IMR-90 (cell line): ENCODE measurements around the gene CD80. TPM values are rescaled to one million over a fixed set of nuclear protein-coding genes. Genes with fewer than 3 reads are reported as not detected.

Experiments used
- ATAC-seq: fragments of 200-7000 bp; cut with Tn5 transposase; 2 replicates; pipeline ENCODE4 v1.9.1; 2020; ENCODE audit warnings: low read depth, mild to moderate bottlenecking, moderate library complexity
- BruUV-seq: library from RNA; stranded (reverse); fragments of 400-500 nt; replicated peaks from 2 replicates; lab custom pipeline; 2021; lab: Mats Ljungman, UMichigan
- CTCF ChIA-PET: fragments of 300-600 bp; formaldehyde crosslinking; extraction: SDS; loops from one replicate; lab custom pipeline; 2021; ENCODE audit warnings: antibody characterized with exemption; lab: Yijun Ruan, JAX
- POLR2A ChIA-PET: fragments of 300-600 bp; sonication (Branson Sonifier 250); formaldehyde crosslinking; loops from one replicate; lab custom pipeline; 2022; ENCODE audit warnings: antibody characterized with exemption; ENCODE audit not compliant: unreplicated experiment; lab: Charles Lee
- DNase-seq: peaks from one replicate; pipeline ENCODE4 v3.0.0; 2013
- H2AFZ ChIP-seq: replicated peaks from 2 replicates; pipeline ENCODE3; 2013; ENCODE audit warnings: low read length, mild to moderate bottlenecking; ENCODE audit not compliant: poor library complexity
- H2AK5ac ChIP-seq: 2 replicates; pipeline ENCODE4 v1.6.1; 2013; ENCODE audit warnings: low read depth, low read length, inconsistent platforms
- H2AK9ac ChIP-seq: replicated peaks from 2 replicates; pipeline ENCODE3; 2013; ENCODE audit warnings: mild to moderate bottlenecking, low read depth, low read length, moderate library complexity; ENCODE audit not compliant: poor library complexity
- H2BK120ac ChIP-seq: 2 replicates; pipeline ENCODE4 v1.6.1; 2013; ENCODE audit warnings: low read depth, low read length, inconsistent platforms
- H2BK15ac ChIP-seq: 3 replicates; pipeline ENCODE4 v1.6.1; 2013; ENCODE audit warnings: low read depth, low read length, inconsistent platforms
- H2BK20ac ChIP-seq: 2 replicates; pipeline ENCODE4 v1.6.1; 2013; ENCODE audit warnings: low read depth, mild to moderate bottlenecking, inconsistent platforms, low read length, moderate library complexity
- H2BK5ac ChIP-seq: 2 replicates; pipeline ENCODE4 v1.6.1; 2013; ENCODE audit warnings: mild to moderate bottlenecking, low read depth, low read length, inconsistent platforms; ENCODE audit not compliant: poor library complexity, severe bottlenecking
- H3K14ac ChIP-seq: replicated peaks from 2 replicates; pipeline ENCODE4 v1.6.1; 2013; ENCODE audit warnings: low read depth, low read length, inconsistent platforms
- H3K18ac ChIP-seq: 2 replicates; pipeline ENCODE4 v1.6.1; 2013; ENCODE audit warnings: low read depth, low read length, control low read depth
- H3K23ac ChIP-seq: 2 replicates; pipeline ENCODE4 v1.6.1; 2013; ENCODE audit warnings: low read depth, low read length, inconsistent platforms
- H3K27ac ChIP-seq: 2 replicates; pipeline ENCODE4 v1.5.1; 2013; ENCODE audit warnings: mild to moderate bottlenecking, control low read depth, low read length; ENCODE audit not compliant: insufficient read depth
- H3K27me3 ChIP-seq: 2 replicates; pipeline ENCODE4 v1.6.1; 2013; ENCODE audit warnings: low read length; ENCODE audit not compliant: control insufficient read depth, insufficient read depth
- H3K36me3 ChIP-seq: 2 replicates; pipeline ENCODE4 v1.6.1; 2013; ENCODE audit warnings: low read length, mixed read lengths; ENCODE audit not compliant: control insufficient read depth, insufficient read depth
- H3K4ac ChIP-seq: 2 replicates; pipeline ENCODE4 v1.6.1; 2013; ENCODE audit warnings: low read depth, low read length, inconsistent platforms
- H3K4me1 ChIP-seq: 2 replicates; pipeline ENCODE4 v1.6.1; 2013; ENCODE audit warnings: low read length, mixed read lengths; ENCODE audit not compliant: control insufficient read depth, insufficient read depth
- H3K4me2 ChIP-seq: 2 replicates; pipeline ENCODE4 v1.6.1; 2013; ENCODE audit warnings: low read depth, mild to moderate bottlenecking, control low read depth, low read length, moderate library complexity
- H3K4me3 ChIP-seq: 2 replicates; pipeline ENCODE4 v1.5.1; 2013; ENCODE audit warnings: low read depth, mild to moderate bottlenecking, control low read depth, low read length, moderate library complexity; ENCODE audit not compliant: insufficient read depth
- H3K56ac ChIP-seq: 2 replicates; pipeline ENCODE4 v1.6.1; 2013; ENCODE audit warnings: low read length, inconsistent platforms; ENCODE audit not compliant: insufficient read depth; ENCODE audit errors: extremely low read depth
- H3K79me1 ChIP-seq, 2 experiments: 2 replicates each; pipeline ENCODE4 v1.6.1; 2013; ENCODE audit warnings: low read length in 2 of 2, inconsistent platforms in 1 of 2, low read depth in 1 of 2
- H3K9ac ChIP-seq: 2 replicates; pipeline ENCODE4 v1.6.1; 2013; ENCODE audit warnings: low read depth, low read length, control low read depth
- H3K9me1 ChIP-seq: 2 replicates; pipeline ENCODE4 v1.6.1; 2013; ENCODE audit warnings: low read length, inconsistent platforms; ENCODE audit not compliant: insufficient read depth
- H3K9me3 ChIP-seq: 2 replicates; pipeline ENCODE4 v1.6.1; 2013; ENCODE audit warnings: low read length; ENCODE audit not compliant: control insufficient read depth, insufficient read depth
- H4K20me1 ChIP-seq: 2 replicates; pipeline ENCODE4 v1.6.1; 2013; ENCODE audit warnings: low read length, inconsistent platforms; ENCODE audit not compliant: insufficient read depth
- H4K5ac ChIP-seq: 2 replicates; pipeline ENCODE4 v1.6.1; 2013; ENCODE audit warnings: mild to moderate bottlenecking, low read depth, low read length, control low read depth
- H4K8ac ChIP-seq, 2 experiments: 2 replicates each; pipeline ENCODE4 v1.6.1; 2013; ENCODE audit warnings: low read depth in 2 of 2, low read length in 2 of 2, control low read depth in 1 of 2, inconsistent platforms in 1 of 2
- H4K91ac ChIP-seq: 2 replicates; pipeline ENCODE4 v1.6.1; 2013; ENCODE audit warnings: low read depth, low read length, inconsistent platforms; ENCODE audit not compliant: insufficient read depth
- BHLHE40 ChIP-seq: fragments of 150-350 bp; IDR thresholded peaks from 2 replicates; pipeline ENCODE4 v1.6.1; 2016; ENCODE audit warnings: mild to moderate bottlenecking, low read depth, low read length
- CEBPB ChIP-seq: IDR thresholded peaks from 2 replicates; pipeline ENCODE4 v1.6.1; 2012; ENCODE audit warnings: low read depth, low read length, improper control_type of control experiment
- CTCF ChIP-seq: conservative IDR thresholded peaks from 2 replicates; pipeline ENCODE4 v1.5.1; 2012; ENCODE audit warnings: mild to moderate bottlenecking, low read depth, low read length, improper control_type of control experiment
- ELK1 ChIP-seq: fragments of 150-350 bp; IDR thresholded peaks from 2 replicates; pipeline ENCODE4 v1.6.1; 2016; ENCODE audit warnings: low read depth, mild to moderate bottlenecking, low read length, moderate library complexity, borderline replicate concordance
- FOS ChIP-seq: fragments of 150-350 bp; IDR thresholded peaks from 2 replicates; pipeline ENCODE4 v1.6.1; 2016; ENCODE audit warnings: low read depth, low read length
- MAZ ChIP-seq: IDR thresholded peaks from 2 replicates; pipeline ENCODE4 v1.6.1; 2012; ENCODE audit warnings: low read depth, mild to moderate bottlenecking, low read length, improper control_type of control experiment, moderate library complexity, borderline replicate concordance
- POLR2A ChIP-seq: IDR thresholded peaks from 2 replicates; pipeline ENCODE4 v1.6.1; 2012; ENCODE audit warnings: mild to moderate bottlenecking, low read depth, low read length
- RAD21 ChIP-seq: IDR thresholded peaks from 2 replicates; pipeline ENCODE4 v1.6.1; 2012; ENCODE audit warnings: low read length, improper control_type of control experiment
- RCOR1 ChIP-seq: IDR thresholded peaks from 2 replicates; pipeline ENCODE4 v1.6.1; 2012; ENCODE audit warnings: mild to moderate bottlenecking, low read length, improper control_type of control experiment; ENCODE audit not compliant: insufficient replicate concordance
- RFX5 ChIP-seq: IDR thresholded peaks from 2 replicates; pipeline ENCODE4 v1.8.0; 2012; ENCODE audit warnings: low read depth, mild to moderate bottlenecking, low read length, moderate library complexity
- USF2 ChIP-seq: fragments of 150-350 bp; IDR thresholded peaks from 2 replicates; pipeline ENCODE4 v1.6.1; 2017; ENCODE audit warnings: mild to moderate bottlenecking, antibody characterized with exemption, low read length, low read depth
- dilution Hi-C: fragments of 300-500 bp; cut with HindIII; formaldehyde crosslinking; loops from one replicate; pipeline ENCODE4 v1.14.3; 2018; ENCODE audit warnings: low sequenced_read_pairs; ENCODE audit not compliant: unreplicated experiment
- in situ Hi-C: fragments of 300-500 bp; cut with MboI; formaldehyde crosslinking; loops from 3 replicates; pipeline ENCODE4 v1.14.3; 2019; ENCODE audit warnings: low sequenced_read_pairs, inconsistent platforms, mixed read lengths
- intact Hi-C: fragments of 100-400 bp; cut with micrococcal nuclease; formaldehyde crosslinking; loops from 2 replicates; pipeline ENCODE4 v1.10.0; 2022
- polyA plus RNA-seq, 3 experiments: library from polyadenylated mRNA; depleted of rRNA; stranded (reverse); fragments of >200 nt; gene quantifications; 2 replicates each; pipeline ENCODE4 v1.2.3, GENCODE V29; 2012; ENCODE audit warnings: low replicate concordance in 1 of 3
- total RNA-seq: library from RNA; depleted of rRNA; stranded (reverse); fragments of >200 nt; gene quantifications from 2 replicates; pipeline ENCODE4 v1.2.3, GENCODE V29; 2012

Gene CD80
- total and polyA plus RNA-seq, 2 of the 4 experiments (the other 2 are of a cell fraction), result not detected

GRCh38 chr3:119510690-119511089 is 48.7 kb downstream of the CD80 start:
- H3K4me1 ChIP-seq, result no peaks in the 10 kb centered on the region
- POLR2A ChIA-PET, result no interaction called here
- H3K4me3 ChIP-seq, result no peak overlapping the region
- no peak overlapping the region for H2BK20ac ChIP-seq
- no peak overlapping the region for H3K23ac ChIP-seq
- H2BK5ac ChIP-seq, result no peak overlapping the region
- H4K8ac ChIP-seq, result no peak overlapping the region
- H3K9me3 ChIP-seq, result no peaks in the 10 kb centered on the region
- no TSS peak for BruUV-seq
- no peak overlapping the region for H3K27ac ChIP-seq
- in situ Hi-C loops (loop anchor here (25.0 kb wide), 1 partner anchor 177 kb away; the partner anchor contains the start of gene COX17), intact Hi-C loops (no loop called here), dilution Hi-C loops (no loop called here)
- no peak overlapping the region for H2AK5ac ChIP-seq
- CTCF ChIA-PET, result no interaction called here
- DNase-seq (no peak), ATAC-seq (no peak)
- H4K20me1 ChIP-seq, result no peaks in the 10 kb centered on the region
- H3K4ac ChIP-seq, result no peak overlapping the region
- H3K9me1 ChIP-seq, result 0 out of 2 replicates have a peak, but pooled peaks cover 3% of the 10 kb centered on the region
- H3K18ac ChIP-seq, result no peak overlapping the region
- TF ChIP-seq CTCF (no peak), BHLHE40 (no peak), USF2 (no peak), MAZ (no peak), RCOR1 (no peak), RFX5 (no peak), FOS (no peak), ELK1 (no peak), POLR2A (no peak), RAD21 (no peak), CEBPB (no peak)
- no peak overlapping the region for H4K91ac ChIP-seq
- H3K14ac ChIP-seq, result no peak overlapping the region
- no peak overlapping the region for H2AK9ac ChIP-seq
- H3K9ac ChIP-seq, result no peak overlapping the region
- H4K5ac ChIP-seq, result no peak overlapping the region
- no peak overlapping the region for H3K56ac ChIP-seq
- H3K36me3 ChIP-seq, result peaks cover 18% of the 10 kb centered on the region
- no peak overlapping the region for H2AFZ ChIP-seq
- H2BK120ac ChIP-seq, result no peak overlapping the region
- H3K4me2 ChIP-seq, result no peak overlapping the region
- no peak overlapping the region for H2BK15ac ChIP-seq
- peaks cover 7 to 9% of the 10 kb centered on the region in 2 experiments for H3K79me1 ChIP-seq
- H3K27me3 ChIP-seq, result no peaks in the 10 kb centered on the region
